Esophagus muscularis mucosa (tissue), 4 donors: Measurements from ENCODE around the gene SMARCA1.

Experiments used
- CTCF ChIP-seq, 3 experiments: fragments of 200-600 bp in 2 of 3; fragments of 450-650 bp in 1 of 3; sonication (generic) in 2 of 3; IDR thresholded peaks; one replicate each; pipeline ENCODE4 v1.5.1; 2017 to 2019; ENCODE audit warnings: antibody characterized with exemption in 3 of 3, mild to moderate bottlenecking in 2 of 3, moderate library complexity in 1 of 3
- EP300 ChIP-seq: sonication (generic); formaldehyde crosslinking; IDR thresholded peaks from one replicate; pipeline ENCODE4 v1.6.1; 2017; ENCODE audit warnings: antibody characterized with exemption
- POLR2A ChIP-seq: fragments of 450-650 bp; IDR thresholded peaks from one replicate; pipeline ENCODE4 v1.6.1; 2017; ENCODE audit warnings: antibody characterized with exemption, moderate library complexity, mild to moderate bottlenecking, low read depth
- POLR2AphosphoS5 ChIP-seq, 2 donors: sonication (generic); formaldehyde crosslinking; IDR thresholded peaks; one replicate each; pipeline ENCODE4 v1.6.1; 2017; ENCODE audit warnings: antibody characterized with exemption in 2 of 2

GRCh38 chrX:129540068-129540653 lies 16.9 kb upstream of the SMARCA1 start, which contains the start of gene OCRL:
- TF ChIP-seq CTCF (IDR thresholded peaks at IDR 0.05), result peak; percentile 59 to 82 (median 70)
- no peak for TF ChIP-seq EP300
- peak; percentile 35 to 70 for TF ChIP-seq POLR2AphosphoS5 (IDR thresholded peaks at IDR 0.05)
- no peak for TF ChIP-seq POLR2A
